B cell (primary cell): ENCODE results near the gene SPRED2.

Source experiments
- EZH2 ChIP-seq: IDR thresholded peaks from 2 replicates; pipeline ENCODE4 v1.6.1; 2012; ENCODE audit warnings: borderline replicate concordance, low read depth, mild to moderate bottlenecking, moderate library complexity, low read length; ENCODE audit not compliant: insufficient read depth, poor library complexity, severe bottlenecking
- TF ChIP-seq, protein P1 (sequence below): fragments of 200-600 bp; IDR thresholded peaks from one replicate; pipeline ENCODE4 v1.8.0; 2022; ENCODE audit warnings: antibody characterized with exemption, mild to moderate bottlenecking

DNA sequence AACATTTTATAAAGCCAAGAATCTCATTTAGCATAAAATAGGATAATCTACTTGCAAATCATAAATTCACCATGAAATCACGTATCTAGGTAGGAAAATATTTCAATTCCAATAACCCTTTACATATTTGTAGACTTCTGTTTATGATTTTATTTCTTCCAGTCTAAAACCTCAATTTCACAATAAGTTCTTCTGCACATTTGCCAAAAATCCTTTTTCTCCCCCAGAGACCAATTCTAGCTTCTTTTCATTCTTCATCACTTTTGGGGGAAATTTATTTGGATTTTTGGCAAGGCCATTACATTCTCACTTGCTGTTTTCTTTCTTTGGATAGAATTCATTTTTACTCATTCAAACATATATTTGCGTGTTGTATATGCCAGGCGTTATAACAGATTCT, 86.8 kb downstream of the SPRED2 start:
- TF ChIP-seq, protein P1, sequence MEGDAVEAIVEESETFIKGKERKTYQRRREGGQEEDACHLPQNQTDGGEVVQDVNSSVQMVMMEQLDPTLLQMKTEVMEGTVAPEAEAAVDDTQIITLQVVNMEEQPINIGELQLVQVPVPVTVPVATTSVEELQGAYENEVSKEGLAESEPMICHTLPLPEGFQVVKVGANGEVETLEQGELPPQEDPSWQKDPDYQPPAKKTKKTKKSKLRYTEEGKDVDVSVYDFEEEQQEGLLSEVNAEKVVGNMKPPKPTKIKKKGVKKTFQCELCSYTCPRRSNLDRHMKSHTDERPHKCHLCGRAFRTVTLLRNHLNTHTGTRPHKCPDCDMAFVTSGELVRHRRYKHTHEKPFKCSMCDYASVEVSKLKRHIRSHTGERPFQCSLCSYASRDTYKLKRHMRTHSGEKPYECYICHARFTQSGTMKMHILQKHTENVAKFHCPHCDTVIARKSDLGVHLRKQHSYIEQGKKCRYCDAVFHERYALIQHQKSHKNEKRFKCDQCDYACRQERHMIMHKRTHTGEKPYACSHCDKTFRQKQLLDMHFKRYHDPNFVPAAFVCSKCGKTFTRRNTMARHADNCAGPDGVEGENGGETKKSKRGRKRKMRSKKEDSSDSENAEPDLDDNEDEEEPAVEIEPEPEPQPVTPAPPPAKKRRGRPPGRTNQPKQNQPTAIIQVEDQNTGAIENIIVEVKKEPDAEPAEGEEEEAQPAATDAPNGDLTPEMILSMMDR = no peak
- TF ChIP-seq EZH2 = no peak
